DMS 273 treated with DMSO at 0.1 percent for 48 hours (cell line): Measurements from ENCODE around the gene DENND5B.
"Not testable (repeated sequence)": the region's sequence is repeated elsewhere in the genome, so short reads cannot be mapped to it uniquely, and the experiment has no call there.

Experiments
- DNase-seq: peaks from one replicate; lab custom pipeline; 2025; lab: John Stamatoyannopoulos, UW

The DENND5B gene

DNA sequence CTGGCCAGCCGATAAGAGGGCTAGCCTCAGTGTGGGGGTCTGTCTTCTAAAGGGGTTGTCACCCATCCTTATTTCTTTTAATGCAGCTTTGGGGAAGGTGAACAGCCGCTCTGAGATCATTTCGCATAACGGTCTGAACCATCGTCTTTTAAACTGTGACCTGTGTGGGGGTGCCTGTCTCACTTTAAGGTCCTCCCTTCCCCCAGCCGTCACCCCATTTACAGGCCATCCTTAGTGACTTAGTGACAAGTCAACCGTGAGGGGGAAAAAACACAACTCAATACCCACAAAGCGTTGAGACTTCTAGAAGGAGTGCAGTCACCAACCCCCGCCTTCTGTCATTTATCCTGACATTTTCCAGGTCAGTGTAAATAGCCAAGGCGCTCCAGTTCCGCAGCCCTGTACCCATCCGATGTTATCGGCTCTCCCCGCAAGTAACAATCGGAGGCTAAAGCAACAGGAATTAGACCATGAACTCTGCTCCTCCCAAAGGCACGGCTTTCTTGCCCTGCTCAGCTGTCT is 505 bp upstream of the DENND5B start:
- no peak for DNase-seq

DNA sequence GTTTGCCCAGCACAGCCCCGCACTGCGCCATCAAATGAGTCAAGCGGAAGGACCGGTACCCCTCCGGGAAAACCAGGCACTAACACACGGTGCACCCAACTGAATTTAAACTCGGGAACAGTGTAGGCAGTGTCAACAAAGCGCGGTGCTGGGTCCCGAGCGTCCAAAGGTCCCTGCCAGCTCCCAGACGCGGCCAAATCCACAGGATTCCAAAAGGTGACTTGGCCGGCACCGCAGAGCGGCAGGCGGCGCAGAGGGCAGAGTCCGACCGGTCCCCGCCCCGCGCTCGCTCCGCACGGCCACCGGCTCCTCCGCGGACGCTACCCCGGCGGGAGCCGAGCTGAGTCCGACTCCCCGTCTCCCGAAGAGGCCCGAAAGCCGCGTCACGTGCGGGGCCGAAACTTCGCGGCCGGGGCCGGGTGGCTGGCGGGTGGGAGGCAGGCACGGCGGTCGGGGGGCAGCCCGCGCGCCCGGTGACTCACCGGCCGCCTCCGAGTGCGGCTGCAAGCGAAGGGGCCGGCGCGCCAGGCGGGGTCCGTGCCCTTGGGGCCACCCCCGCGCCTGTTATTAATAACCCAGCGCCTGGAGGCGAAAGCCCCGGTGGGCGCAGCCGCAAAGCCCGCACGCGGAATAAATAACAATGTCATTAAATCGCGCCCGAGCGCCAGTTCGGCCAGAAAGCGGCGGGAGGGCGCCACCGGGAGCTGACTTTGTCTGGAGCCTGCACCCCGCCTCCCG is 863 bp downstream of the DENND5B start:
- peak; percentile 10 for DNase-seq

DNA sequence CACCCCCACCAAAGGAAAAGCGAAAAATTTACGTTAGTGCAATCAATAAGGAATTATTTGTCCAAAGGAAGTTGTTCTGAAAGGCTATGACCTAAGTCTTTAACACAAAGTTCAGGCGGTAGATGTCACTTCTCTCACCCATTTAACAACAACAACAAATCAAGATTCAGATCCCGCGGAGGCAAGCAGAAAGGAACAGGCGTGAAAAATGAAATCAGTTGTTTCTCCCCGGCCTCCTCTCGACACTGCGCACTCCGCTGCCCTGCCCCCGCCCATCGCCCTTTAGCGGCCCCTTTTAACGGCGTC is 1.4 kb downstream of the DENND5B start:
- DNase-seq = no peak

DNA sequence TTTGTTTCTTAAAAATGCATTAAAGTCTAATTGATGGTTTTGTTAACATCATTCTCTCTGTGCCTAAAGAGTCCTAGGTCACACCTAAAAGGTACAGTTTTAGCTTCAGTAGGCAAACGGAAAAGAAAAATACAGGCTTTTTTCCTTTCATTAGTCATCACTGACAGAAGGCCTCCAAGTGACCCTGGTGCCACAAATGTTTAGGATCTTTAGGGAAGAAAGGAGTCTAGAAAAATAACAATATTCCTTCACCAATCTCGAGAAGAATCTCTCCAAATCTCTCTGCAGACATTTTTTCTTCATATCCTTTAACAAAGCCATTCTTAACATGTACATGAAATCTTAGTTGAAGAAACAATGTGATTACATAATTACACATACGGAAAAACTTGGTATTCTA is 2.0 kb downstream of the DENND5B start:
- DNase-seq = no peak

DNA sequence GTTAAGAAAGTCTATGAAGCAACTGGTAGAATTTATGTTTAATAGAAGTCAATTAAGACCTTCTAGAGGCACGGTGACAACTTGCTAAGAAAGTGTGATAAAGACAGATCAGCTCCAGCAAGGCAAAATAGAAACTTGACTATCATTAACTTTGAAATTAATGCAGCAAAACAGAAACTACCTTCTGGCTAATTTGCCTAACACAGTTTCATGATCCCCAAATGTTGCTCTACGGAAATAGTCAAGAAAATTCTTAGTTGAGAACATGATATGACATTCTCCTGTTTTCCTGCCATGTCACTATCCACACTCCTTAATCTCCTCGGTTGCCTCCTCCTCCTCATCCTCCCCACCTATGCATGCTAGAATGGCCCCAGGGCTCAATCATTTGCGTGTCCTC is 4.2 kb downstream of the DENND5B start:
- no peak for DNase-seq

DNA sequence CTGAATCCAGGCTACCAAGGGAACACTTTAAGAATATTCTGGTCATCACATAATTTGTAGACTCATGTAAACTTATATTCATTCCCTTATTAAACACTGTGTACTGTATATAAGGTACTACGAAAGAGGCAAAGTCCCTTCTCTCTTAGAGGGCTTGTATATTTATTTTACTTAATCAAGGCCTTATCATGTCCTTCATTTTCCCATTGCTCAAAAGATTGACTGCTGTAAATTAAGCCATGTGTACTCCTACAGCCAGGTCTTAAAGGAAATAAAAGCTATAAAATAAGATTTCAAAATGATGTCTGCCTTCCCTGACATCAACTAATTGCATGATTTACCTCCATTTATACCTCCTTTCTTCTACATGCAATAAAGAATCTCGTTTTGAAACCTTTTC is 5.0 kb downstream of the DENND5B start:
- no peak for DNase-seq

DNA sequence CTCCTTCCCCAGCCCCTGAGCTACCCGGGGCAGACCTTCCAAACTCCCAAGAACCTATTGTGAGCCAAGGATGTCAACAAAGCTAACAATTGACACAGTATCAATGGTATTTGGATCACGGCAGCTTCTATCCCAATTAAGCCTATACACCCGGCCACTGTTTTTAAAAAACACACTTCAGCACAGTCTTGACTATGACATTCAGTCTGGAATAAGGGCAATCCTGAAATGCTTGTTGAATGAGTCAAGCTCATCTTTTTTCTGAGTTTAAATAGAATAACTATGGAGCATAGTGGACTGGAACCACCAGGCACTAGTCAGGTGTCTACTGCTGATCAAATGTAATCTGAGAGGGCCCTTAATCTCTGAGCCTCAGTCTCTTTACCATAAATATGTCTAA is 5.7 kb downstream of the DENND5B start:
- DNase-seq = no peak

DNA sequence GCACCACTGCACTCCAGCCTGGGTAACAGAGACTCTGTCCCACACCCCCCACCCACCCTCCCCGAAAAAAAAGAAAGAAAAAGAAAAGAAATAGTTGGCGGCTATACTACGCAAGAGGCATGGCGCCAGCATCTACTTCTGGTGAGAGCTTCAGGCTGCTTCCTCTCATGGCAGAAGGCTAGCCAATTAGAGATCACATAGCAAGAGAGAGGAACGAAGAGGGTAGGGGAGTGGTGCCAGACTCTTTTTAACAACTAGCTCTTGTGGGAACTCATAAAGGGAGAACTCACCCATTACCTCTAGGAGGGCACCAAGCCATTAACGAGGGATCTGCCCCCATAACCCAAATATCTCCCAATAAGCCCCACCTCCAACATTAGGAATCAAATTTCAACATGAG is 6.2 kb downstream of the DENND5B start:
- DNase-seq = no peak

DNA sequence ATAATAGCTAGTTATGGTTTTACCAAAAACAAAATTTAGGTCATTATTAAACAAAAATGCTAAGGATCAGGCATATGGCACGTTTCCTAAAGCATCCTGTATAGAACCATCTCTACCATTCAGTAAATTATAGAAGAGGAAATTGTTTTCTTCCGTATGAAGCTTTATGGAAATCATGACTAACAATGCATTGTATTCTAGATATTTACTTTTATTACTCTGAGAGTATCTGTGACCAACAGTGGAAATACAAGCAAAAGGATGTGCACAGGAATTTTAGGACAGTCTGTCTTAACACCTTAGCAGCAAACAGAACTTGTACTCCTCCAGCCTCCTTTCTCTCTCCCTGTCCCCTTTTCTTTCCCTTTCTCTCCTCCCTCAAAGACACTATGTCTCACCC is 7.1 kb downstream of the DENND5B start:
- DNase-seq = no peak

DNA sequence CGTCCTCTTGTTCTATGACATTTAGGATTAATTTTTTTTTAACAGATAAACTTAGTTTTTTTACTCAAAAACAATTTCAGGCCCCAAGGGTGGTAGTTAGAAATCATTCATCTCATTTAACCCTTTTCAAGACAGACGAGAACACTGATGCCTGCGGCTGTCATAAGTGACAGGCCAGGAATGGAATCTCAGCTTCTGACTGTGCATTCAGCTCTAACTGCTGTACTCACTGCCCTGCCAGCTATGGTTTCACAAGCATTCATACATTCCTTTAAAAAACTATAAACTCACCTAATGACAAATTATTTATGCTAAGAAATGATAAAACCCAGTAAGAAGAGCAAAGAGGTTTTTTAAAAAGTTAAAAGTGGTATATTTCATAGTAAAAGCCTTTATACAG is 8.8 kb downstream of the DENND5B start:
- DNase-seq = no peak

DNA sequence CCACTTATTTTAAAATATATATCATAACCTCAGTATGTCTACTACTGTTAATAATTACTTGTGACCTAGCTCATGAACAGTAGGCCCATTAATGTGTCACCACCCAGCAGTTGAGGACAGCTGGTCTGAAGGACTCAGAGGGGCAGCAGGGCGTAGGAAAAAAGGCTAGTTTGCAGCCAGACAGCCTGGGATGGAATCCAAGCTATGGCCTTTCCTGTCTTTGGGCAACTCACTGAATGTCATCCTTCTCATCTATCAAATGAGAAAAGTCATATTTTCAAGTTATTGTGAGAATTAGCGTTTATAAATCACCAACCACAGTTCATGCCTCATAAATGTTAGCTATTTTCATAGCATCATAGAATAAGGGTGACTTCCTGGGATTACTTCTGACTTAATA is 12.3 kb downstream of the DENND5B start:
- DNase-seq = no peak

DNA sequence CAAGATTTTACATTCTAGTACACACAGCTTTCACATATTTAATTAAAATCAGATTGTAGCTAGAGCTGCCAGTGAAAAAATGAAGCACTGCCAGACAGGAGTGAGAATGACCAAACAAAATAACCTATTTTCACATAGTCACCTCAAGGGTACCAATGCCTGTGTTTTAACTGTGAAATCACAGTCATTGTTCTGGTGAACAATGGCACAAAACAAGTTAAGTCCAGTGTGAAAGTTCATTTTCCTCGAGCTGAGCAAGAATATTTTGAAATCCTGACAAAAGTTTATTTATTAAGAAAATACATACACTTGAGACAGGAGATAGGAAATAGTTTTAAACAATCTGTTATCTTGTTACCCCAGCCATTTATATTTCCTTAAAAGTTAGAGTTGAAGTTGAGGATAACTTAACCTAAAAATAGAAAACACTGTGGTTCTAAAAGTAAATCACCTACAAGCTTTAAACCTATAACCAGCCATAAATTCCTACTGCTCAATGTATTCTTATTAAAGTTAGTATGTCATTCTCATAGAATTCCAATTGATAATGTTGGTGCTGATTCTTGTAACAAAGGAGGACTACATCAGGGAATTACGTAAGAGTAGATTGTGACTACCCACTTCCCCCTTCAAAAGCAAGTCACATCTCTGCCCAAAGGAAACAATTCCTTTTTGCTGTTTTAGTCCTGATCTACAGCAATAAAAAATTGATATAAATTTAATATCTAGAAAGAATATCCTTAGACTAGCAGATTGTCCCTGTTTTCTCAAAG is 15.9 kb downstream of the DENND5B start:
- DNase-seq = no peak

DNA sequence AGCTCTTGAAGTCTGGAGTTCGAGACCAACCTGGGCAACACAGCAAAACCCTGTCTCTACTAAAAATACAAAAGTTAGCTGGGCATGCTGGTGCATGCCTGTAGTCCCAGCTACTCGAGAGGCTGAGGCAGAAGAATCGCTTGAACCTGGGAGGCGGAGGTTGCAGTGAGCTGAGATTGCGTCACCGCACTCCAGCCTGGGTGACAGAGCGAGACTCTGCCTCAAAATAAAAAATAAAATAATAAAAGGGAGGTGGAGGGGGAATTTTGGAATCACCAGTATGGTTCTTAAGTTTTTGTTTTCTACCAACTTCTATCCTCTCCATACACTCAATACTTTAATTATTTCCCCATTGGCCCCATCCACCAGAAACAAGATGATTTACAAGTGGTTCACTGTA is 16.6 kb downstream of the DENND5B start:
- DNase-seq = not testable (repeated sequence)

DNA sequence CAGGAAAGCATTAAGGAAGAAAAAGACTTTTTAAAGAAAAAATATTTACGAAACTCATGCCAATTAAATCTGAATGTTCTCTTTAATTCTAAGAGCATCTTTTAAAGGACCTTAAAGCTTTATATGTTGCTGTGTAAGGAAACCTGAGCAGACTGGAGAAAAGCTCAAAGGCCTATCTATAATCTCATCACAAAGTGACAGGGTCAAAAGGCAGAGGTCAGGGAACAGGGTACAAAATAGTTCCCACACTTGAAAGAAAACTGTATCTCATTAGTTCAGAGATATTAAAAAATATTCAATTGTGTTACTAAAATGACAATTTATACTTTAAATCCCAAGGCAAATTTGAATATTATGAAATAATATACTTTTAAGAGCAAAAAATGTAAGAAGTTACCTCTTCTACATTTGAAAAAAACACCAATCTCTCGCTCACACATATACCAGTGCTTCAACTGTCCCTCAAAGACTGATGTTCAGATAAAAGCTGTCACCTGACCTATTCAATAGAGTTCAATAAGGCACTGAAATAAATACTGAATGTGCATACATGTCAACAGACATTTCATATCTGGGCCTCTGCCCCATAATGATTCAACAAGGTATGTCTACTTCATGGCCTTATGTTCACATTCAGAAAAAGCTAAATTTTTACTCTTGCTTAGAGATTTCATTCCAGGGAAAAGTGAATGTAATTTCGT is 17.9 kb downstream of the DENND5B start:
- no peak for DNase-seq

DNA sequence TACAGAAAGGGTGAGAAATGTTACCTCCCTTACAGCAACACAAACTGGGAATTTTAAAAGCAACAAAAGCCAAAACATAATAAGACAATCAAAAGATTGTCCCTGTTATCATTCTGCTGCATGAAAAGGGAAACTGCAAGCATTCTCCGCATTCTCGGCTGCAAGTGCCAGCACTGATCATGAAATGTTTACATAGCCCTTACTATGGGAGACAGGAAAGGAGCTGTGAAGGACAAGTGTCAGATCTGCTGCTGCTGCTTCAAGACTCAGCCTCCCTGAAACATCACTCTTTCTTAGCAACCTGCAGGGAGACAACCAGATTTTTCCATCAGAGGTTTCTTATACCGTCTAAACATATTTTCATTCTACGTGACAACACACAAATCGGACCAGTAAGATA is 20.1 kb downstream of the DENND5B start:
- DNase-seq = no peak

DNA sequence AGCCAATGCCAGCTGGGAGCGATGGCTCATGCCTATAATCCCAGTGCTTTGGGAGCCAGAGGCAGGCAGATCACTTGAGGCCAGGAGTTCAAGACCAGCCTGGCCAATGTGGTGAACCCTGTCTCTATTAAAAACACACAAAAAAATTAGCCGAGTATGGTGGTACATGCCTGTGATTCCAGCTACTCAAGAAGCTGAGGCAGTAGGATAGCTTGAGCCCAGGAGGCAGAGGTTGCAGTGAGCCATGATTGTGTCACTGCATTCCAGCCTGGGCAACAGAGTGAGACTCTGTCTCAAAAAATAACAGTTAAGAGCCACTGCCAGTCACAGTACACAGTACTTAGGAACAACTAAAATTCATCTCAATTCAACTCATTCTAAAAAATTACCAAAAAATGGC is 21.4 kb downstream of the DENND5B start:
- not testable (repeated sequence) for DNase-seq

DNA sequence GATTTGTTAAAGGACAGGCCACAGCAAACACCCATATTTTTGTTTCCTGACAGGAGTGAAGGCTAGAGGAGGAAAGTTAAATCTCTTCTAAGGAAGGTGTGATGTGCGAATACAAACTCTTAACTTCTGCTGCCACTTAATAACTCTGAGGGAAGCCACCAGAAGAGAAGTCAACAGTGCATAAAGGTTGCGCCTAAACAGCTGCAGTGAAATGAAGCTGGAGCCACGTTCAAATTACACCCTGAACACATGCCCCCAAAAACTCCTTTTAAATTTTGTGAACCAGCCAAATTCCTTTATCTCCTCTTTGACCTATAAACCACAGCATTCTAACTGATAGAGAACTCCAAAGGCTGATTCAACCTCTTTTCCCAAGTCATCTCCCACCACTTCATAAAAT is 22.4 kb downstream of the DENND5B start:
- no peak for DNase-seq

DNA sequence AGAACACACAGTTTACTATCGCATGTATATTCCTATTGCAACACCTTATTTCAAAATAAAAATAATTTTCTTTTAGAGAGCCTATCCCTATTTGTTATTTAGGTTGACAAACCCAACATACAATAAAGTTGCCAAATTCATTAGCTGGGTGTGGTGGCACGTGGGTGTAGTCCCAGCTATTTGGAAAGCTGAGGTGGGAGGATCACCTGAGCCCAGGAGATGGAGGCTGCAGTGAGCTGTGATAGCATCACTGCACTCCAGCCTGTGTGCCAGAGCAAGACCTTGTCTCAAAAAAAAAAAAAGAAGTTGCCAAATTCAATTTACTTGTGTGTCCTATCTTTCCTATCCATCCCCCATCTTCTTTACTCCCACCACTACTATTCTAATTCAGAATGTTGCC is 23.9 kb downstream of the DENND5B start:
- DNase-seq = no peak

DNA sequence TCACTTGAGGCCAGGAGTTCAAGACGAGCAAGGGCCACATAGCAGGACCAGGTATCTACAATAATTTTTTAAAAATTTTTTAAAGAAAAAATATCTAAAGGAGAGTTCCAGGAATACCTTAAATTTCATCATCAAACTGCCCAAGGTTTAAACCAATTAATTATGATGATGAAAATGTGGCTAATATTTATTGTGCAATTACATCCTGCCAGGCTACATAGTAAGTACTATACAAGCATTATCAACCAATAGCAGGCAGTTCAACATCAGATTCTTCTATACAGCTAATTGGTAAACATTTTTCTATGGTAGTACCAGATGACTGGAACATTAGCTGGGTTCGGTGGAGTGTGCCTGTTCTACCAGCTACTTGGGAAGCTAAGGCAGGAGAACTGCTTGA is 24.4 kb downstream of the DENND5B start:
- no peak for DNase-seq

DNA sequence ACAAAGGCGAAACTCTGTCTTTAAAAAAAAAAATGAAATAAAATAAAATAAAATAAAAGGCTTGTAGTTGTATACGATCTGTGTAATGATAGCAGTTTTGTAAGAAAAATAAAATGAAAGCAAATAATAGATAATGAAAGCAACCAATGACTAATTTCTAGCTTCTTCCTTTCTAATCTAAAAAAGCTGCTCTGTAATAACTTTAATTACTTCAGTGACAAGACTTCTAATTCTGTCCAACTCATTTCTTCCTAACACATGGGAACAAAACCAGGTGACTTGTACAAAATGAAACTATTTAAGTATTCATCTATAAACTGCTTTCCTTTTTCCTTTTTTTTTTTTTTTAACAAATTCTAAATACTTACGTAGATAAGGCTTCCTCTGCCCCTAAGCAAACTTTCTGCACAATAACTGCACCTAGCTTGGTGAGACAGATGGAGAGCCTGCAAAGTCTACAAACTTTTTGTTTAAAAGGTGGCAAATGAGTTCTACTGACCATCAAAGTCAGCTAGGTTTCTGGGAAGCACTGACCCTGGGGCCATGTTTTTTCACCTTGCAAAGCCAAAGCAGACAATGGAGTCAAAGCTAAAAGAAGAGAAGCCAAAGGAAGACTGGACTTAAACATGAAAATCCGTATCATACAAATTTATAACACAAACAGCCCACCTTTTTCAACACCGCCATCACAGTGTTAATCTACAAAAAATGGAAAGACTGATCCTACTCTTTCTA is 28.2 kb downstream of the DENND5B start:
- no peak for DNase-seq

DNA sequence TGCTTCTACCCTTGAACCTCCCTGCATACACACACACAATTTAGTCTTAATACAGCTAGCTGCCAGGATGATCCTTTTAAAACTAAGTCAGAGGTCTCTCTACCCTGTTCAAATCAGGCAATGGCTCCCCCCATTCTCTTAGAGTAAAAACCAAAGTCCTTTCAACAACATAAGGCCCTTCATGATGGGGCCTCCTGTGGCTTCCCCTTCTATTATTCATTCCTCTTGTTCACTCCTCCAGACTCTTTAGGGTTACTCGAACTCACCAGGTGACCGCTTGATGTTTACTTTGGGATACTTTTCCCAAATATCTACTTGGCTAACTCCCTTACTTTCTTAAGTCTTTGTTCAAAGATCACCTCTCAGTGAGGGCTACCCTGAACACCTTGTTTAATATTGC is 30.4 kb downstream of the DENND5B start:
- no peak for DNase-seq

DNA sequence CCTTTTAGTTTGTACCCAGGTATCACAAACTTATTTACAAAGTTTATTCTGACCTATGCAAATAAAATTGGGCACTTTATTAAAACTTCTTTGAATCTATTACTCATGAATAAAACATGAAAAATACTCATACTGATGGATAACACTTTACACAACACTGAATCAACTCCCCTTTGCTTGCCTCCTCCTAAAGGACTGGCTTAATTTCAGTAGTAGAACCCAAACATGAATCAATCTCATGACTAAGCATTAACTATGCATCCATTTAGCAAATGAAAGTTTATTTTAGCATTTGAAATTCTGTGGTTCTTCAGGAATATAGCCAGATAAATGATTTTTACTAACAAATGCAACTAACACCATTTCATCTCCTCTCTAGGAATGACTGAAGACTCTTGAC is 32.4 kb downstream of the DENND5B start:
- no peak for DNase-seq
